ENCODE results near the gene OST4.

OST4 gene

DNA sequence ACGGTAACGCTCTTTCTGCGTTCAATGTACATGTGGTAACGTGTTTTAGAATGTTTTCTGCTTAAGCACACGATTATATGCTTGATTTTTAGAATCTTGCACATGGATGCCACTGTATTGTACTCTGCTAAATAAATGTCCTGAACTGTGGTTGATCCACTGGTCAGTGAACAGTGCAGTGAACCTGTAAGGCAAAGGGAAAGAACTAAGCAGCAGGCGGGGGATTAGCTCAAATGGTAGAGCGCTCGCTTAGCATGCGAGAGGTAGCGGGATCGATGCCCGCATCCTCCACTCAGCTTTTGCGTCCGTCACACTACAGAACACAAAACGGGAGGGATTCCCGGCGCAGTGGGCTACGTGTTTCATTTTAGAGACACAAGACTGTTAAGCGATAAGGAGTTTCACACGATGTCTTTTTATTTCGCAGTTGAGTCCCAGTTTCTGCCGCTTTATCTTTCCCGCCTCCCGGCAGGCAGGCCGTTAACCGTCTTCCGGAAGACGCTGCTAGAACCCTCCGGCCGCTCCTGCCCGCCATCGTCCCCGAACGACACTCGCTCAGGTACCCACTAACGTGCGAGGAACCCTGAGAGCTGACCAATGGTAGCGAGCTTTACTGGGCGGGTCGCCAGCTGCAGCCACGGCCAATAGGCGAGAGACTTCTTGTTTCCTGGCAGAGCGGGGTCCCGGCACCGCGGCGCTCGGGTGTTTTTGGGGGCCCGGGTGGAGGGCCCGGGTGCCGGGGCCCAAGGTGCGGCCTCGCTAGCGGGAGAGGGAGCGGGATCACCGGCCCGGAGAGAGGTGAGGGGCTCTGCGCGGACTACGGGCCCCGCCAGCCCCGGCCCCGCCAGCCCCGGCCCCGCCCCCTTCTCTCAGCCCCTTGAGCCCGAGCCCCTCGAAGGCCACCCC lies 20.2 kb downstream of the OST4 start, which contains the start of gene AGBL5:
Gene AGBL5, plus strand, starts transcription at position 673 of the 906 bp plus-strand sequence. CDS start 1,291 bp downstream, outside the sequence.
- peak; percentile 95 for DNase-seq

DNA sequence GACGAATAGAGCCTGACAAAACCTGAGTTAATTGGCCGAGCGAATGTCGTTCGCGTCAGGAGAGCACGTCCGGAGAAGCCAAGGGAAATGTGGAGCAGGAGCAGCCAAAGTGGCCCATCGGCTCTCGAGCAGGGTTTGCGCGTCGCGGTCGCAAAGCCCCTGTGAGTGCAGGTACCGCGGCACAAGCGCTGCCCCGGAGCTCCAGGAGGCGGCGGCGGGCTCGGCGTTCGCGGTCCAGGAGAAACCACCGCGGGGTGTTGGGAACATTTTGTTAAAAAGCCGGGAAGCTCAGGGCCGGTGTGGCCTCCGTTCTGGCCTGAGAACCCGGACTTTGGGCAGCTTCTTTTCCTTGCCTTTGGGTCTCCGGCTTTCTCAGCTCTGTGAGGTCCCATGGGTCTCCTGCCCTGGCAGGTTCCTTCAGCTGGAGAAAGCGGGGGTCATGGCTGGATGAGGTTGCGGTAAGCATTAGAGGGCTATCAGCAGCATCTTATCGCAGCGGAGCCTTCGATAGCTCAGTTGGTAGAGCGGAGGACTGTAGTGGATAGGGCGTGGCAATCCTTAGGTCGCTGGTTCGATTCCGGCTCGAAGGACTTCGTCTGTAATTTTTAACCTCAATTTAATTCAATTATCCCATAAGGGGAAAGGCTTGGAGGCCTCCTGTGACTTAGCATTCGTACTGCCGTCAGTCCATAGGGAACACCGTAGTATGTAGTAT lies 21.0 kb downstream of the OST4 start:
- peak; percentile 89 for DNase-seq

DNA sequence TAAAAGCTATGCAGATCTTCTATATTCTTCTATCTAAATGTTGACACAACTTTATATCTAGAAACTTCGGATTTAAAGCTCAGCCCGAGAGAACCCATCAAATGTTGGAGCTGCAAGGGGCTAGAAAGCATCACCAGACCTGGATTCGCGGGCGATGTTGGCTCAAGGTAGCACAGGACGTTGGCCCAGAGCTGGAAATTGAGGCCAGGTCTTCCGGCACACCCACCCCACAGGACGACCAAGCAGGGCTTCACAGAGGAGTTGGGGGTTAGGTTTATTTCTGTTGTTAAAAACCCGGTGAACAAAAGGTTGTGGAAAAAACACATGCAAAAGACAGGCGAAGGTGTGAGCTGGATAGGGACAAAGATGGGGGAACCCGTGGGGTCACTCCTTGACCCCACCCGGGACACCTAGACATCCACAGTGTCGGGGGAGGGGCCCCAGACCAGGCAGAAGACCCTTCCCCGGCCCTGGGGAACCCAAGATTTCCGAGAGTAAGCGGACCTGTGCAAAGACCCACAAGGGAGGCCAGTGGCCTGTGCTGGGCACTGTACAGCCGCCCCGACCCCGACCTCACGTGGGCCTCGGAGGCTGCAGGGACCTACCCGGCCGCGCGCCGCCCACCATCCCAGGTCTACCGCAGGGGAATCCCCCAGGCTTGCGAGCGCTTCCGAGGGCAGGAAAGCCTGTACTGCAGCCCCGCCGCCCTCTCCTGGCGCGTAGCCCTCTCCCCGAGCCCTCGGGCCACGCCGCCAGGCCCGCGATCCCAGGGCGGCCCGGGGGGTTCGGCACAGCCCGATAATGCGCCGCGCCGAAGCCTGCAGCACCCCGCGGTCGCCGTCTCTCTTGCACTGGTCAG lies 21.8 kb downstream of the OST4 start:
- peak; percentile 65 for DNase-seq

DNA sequence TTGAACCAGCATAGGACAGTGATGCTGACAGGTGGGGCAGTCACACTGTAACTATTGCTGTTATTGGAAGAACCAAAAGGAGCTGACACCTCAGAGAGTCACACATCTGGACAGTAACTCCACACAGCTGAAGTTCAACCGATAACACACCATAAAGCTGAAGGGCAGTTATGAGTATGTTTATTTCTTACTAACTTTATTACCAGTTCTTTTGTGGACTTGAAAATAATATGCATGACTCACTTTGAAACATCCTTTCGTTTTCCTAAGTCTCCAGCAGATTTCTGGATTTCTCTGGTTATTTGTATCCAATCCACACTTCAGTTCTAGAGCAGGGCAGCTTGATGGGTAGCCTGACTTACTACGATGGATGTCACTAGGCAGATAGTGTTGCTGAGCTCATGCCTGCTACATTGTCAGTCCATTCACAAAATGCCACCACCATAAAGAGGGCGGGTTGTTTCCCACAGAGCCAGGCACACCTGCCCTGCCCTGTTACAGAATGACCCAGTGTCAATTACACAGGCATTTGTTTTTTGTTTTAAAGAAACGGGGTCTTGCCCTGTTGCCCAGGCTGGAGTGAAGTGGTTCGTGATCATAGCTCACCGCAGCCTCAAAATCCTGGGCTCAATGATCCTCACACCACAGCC lies 28.3 kb downstream of the OST4 start:
- no peak for DNase-seq

DNA sequence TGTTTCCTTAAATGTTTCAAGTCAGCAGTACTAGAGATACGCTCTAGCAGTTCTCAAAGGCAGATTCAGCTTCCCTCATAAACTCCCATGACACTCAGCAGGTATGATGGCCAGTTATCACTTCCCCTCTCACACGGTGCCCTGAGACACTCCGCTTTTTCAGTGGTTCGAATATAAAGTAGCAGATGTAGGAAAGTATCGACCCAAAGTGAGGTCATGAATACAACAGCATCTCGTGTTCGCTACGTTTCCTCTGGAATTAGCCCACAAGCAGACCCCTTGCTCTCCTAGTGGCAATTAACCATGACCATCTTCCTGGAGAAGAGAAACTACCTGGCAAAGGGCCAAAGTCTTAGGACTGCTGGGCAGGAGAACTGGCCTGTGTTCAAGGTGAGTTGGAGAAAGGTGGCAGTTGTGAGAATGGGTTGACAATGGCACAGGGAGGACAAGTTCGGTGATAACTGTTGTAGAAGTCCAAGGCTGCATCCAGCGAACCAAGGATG lies 29.2 kb downstream of the OST4 start:
- DNase-seq: no peak

DNA sequence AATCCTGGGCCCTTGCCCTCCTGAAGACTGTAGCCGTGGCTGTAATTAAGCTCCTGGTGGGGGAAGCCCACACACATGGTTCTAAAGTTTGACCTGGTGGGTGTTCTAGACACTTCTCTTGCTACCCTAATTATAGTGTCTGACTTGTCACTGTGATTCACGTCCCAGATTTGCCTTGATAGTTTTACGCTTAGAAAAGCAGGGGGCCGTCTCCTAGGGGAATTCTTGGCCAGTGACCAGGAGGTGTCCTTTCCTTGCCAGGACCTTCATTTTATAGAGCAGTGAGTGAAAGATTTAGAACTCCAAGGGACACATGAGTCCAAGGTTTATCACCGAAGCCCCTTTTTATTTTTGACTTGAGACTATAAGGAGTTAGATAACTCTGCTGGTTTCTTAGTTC lies 29.7 kb downstream of the OST4 start:
- DNase-seq: no peak

DNA sequence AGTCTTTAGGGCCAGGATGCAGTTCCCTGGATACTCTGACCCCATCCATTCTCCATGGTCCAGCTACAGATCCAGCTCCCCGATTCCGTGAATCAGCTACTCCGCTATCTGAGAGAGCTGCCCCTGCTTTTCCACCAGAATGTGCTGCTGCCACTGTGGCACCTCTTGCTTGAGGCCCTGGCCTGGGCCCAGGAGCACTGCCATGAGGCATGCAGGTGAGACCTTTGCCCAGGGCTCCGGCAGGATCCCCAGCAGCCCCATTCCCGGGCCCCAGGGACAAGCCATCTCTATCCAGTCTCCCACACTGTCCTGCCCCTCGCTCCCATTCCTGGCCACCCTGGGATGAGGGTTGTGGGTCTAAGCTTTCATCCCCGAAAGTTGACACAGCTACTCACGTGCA lies 31.2 kb downstream of the OST4 start:
- DNase-seq: no peak

DNA sequence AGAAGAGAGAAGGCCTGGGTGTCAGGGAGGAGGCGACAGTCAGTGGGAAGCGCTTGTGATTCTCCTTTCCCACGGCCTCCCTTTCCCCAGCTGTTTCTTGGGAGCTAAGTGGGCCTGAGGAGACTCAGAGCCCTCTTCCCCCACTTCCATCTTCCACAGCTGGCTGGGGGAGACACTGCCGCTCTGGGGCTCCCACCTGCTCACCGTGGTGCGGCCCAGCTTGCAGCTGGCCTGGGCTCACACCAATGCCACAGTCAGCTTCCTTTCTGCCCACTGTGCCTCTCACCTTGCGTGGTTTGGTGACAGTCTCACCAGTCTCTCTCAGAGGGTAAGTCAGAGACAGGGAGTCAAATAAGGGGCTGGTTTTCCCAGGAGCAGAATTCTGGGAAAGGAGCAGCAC lies 31.6 kb downstream of the OST4 start:
- no peak for DNase-seq

DNA sequence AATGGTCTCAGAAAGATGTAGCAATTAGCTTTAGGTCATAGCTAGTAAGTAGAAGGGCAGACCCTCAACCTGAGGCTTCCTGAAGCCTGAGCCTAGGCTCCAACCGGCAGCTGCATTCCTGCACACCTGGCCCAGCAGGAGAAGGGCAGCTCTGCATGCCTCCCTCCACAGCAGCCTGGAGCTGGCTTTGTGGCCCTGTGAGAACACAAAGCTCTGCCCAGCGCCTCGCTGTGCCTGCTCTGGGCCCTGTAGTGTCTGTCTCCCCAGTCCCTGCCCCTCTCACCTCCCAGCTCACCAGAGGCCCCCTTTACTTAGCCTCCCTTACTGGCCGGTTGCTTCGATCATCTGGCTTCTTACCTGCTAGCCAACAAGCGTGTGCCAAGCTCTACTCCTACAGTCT lies 32.0 kb downstream of the OST4 start:
- DNase-seq: no peak

DNA sequence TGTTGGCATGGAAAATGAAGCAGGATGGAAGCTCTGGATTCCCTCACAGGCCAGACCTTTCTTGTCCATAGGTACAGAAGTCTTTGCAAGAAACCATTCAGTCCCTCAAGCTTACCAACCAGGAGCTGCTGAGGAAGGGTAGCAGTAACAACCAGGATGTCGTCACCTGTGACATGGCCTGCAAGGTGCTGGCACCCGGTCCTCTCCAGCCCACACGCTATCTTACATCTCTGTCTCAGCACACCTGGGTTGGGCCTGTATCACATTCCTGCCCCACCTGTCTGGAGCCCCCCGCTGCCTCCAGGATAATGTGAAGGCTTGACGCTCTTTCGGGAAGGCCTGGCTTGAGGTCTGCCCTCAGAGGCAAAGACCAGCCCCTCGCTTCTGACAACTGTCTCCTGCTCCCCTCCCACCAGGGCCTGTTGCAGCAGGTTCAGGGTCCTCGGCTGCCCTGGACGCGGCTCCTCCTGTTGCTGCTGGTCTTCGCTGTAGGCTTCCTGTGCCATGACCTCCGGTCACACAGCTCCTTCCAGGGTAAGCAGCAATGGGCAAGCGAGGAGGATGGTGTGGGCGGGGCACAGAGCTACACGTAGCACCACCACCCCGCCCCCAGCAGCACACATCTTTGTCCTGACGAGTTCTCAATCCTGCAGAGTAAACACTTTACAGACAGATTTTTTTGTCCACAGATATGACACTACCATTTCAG lies 32.7 kb downstream of the OST4 start:
- DNase-seq: no peak

DNA sequence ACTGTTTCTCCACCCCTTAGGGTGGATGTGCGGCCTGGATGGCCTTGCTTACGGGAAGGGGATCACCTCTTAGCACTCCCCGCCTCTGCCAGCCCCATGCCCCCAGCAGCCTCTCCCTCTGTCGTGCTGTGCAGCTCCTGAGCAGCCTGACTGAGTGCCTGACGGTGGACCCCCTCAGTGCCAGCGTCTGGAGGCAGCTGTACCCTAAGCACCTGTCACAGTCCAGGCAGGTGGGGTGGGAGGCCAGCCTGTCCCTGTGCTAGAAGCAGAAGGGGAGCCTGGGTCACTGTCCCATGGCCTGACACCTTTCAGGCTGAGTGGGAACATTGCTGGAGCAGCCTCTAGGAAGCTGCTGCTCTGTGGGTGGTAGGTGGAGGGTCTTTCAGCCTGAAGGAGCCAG lies 33.4 kb downstream of the OST4 start:
- no peak for DNase-seq

DNA sequence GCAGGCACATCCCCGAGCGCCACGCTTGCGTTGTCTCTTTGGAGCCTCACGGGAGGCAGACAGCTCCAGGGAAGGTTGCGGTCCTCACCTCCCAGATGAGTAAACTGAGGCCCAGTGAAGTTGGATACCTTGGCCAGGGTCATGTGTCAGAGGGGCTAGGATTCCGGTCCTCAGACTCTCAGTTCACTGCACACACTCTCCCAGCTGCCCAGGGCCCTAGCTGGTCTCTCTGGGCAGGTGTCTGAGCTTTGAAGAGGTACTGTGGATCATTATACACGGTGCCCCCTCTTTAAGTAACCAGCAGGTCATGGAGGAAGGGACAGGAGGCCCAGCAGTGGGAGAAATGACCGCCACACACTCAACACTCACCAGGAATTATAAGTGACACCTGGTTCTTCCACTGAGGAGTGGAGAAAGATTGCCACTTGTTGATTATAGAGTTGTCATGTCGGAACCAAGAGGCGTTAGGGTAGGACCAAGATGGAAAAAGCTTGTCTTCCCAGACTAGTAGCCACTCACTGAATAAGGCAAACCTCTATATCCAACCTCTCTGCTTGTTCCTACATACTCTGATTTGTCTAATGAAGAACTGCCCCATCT lies 38.1 kb downstream of the OST4 start:
- no peak for DNase-seq

DNA sequence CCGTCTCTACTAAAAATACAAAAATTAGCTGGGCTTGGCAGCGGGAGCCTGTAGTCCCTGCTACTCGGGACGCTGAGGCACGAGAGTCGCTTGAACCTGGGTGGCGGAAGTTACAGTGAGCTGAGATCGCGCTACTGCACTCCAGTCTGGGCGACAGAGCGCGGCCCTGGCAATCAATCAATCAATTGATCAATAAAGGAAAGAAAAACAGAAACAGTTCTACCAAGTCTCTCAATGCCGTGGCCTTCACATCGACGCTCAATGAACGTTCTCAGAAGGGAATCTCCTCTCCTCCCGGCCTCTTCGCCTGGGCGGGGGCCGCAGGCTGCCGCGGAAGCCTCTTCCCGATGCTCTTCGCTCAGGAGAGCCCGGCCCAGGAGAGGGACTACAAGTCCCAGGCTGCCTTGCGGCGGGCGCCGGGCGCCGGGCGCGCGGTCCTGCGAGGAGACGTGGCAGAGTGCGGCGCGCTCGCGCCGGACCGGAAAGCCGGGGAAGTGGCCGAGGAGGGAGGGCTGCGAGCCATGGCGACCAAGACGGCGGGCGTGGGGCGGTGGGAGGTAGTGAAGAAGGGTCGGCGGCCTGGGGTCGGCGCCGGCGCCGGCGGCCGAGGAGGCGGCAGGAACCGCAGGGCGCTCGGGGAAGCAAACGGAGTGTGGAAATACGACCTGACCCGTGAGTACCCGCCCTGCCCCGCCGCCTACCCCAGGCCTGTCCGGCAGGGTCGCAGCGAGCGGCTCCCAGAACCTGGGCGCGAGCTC lies 38.8 kb downstream of the OST4 start, which contains the start of gene TMEM214:
Gene TMEM214, plus strand, starts transcription at position 471 of the 758 bp plus-strand sequence. Its CDS starts 51 bp downstream, at position 522.
- DNase-seq: peak; percentile 86

DNA sequence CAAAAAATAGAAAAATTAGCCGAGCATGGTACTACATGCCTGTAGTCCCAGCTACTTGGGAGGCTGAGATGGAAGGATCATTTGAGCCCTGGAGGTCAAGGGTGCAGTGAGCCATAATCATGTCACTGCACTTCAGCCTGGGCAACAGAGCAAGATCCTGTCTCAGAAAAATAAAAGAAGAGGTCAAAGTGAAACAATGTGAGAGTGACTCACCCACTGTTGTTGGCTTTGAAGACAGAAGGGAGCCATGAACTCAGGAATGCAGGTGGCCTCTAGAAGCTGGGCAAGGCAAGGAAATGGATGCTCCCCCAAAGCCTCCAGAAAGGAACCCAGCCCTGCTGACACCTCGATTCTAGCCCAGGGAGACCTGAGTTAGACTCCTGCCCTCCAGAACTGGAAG lies 42.4 kb downstream of the OST4 start:
- no peak for DNase-seq

DNA sequence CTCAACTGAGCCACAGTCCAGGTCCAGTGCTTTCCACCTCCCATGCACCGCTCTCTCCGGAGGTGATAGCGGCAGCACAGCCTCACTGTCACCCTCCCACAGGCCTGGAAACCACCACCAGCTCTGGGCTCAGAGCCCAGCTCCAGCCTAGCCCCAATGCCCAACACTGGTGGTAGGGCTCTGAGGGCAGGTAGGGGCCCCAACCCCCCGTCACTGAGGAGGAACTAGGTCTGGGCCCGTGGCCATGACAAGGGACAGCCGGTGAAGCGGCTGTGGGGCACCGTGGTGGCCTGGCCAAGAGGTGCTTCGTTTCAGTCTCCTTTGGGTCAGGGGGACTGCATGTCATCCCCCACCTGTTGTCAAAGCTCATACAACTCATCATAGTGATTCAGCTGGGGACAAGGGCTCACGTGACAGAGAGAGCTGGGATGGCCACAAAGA lies 44.2 kb downstream of the OST4 start:
- no peak for DNase-seq

DNA sequence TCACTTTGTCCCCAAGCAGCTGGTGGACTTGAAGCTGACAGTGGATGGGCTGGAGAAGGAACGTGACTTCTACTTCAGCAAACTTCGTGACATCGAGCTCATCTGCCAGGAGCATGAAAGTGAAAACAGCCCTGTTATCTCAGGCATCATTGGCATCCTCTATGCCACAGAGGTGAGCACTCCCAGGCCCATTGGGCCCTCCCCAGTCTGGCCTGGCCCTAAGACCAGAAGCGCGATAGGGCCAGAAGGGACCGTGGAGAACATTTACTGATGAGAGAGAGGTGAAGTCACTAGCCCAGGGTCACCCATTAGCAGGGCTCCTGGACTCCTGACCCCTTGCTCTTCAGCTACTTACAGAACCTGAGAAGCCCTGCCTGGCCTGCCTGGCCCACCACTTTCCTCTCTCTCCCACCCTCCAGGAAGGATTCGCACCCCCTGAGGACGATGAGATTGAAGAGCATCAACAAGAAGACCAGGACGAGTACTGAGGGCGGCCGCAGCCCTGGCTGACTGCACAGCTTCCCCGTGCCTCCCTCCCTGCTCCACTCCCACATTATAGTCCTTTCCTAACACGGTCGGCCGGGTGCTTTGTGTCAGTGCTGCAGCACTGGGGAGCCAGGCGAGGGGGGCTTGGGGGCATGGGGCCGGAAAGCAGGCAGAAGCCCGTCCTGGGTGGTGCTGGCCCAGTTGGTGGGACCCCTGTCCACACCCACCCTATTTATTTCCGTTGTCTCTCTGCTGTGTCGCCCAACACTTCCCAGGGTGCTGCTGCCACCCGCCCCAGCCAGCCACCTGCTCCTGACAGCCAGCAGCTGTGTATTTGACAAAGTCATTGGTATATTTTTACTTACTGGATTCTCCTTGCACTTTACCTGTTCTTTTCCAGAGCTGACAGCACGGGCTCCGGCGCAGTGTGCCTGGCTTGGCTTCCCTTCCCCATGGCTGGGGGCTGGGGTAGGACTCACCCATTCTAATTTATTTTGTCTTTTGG lies 45.3 kb downstream of the OST4 start:
- DNase-seq: no peak

DNA sequence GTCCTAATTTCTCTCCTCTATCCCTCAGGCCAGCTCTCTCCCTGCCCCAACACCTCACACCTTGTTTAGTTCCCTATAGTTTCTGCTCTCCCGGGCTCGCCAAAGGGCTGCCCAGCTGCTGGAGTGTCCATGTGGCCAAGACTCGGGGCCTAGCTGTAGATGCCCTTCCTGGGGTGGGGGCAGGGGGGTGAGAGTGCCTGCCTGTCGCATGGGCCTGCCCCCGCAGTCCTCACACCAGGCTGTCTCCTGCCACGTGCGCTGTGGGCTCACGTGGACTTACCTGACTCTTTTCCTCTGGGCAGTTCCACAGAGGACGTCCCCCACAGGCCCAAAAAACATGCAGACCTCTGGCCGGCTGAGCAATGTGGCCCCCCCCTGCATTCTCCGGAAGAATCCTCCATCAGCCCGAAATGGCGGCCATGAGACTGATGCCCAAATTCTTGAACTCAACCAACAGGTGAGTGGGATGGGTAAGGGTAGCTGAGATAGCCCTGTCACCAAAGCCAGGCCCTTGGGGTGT lies 46.1 kb downstream of the OST4 start:
- no peak for DNase-seq

DNA sequence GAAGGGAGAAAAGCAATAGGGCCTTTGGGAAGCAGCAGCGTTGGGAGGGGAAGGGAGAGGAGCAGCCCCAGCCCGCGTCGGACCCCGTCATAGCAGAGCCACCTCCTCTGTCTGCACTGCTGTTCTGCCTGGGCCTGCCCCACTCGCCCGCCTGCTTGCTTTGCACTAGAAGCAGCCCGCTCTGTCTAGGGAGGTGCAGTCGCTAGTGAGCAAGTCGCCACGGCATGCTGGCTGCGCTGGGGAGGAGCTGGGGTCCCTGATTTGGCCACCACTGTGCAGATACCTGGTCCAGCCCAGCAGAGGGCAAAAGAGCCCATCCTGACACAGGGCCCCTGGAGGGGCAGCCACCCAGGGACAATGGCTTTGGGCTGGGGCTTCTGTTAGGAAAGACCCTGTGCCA lies 46.6 kb downstream of the OST4 start:
- DNase-seq: no peak

DNA sequence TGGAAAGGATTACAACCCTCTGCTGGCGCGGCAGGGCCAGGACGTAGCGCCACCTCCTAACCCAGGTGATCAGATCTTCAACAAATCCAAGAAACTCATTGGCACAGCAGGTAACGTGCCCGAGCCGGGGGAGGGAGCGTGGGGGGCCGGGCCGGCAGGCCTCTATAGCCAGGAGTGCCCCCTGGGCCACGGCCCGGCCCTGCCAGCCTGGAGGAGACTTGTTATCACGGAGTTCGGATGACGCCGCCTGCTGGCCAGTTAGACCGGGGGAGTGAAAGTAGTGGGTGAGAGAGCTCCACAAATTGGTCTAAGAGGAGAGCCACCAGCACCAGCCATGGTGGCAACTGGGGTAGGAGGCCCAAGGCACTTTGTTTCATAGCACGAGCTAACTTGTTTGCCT lies 47.3 kb downstream of the OST4 start:
- no peak for DNase-seq

Measured in CD4-positive, alpha-beta T cell treated with Interleukin-17A for 4 hours (primary cell).